VCaP (cell line): ENCODE data around the gene TMEM234.

Experiments used
- H3K27ac ChIP-seq: fragments of 450-650 bp; 2 replicates; pipeline ENCODE4 v1.5.1; 2017
- TF ChIP-seq, protein P1 (sequence below): fragments of 450-650 bp; conservative IDR thresholded peaks from 2 replicates; pipeline ENCODE4 v1.5.1; 2017; ENCODE audit warnings: mild to moderate bottlenecking, moderate library complexity

The TMEM234 gene

GRCh38 chr1:32197074-32197473 is 25.1 kb downstream of the TMEM234 start:
- H3K27ac ChIP-seq, result no peak overlapping the region
- TF ChIP-seq, protein P1, sequence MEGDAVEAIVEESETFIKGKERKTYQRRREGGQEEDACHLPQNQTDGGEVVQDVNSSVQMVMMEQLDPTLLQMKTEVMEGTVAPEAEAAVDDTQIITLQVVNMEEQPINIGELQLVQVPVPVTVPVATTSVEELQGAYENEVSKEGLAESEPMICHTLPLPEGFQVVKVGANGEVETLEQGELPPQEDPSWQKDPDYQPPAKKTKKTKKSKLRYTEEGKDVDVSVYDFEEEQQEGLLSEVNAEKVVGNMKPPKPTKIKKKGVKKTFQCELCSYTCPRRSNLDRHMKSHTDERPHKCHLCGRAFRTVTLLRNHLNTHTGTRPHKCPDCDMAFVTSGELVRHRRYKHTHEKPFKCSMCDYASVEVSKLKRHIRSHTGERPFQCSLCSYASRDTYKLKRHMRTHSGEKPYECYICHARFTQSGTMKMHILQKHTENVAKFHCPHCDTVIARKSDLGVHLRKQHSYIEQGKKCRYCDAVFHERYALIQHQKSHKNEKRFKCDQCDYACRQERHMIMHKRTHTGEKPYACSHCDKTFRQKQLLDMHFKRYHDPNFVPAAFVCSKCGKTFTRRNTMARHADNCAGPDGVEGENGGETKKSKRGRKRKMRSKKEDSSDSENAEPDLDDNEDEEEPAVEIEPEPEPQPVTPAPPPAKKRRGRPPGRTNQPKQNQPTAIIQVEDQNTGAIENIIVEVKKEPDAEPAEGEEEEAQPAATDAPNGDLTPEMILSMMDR, result no peak

DNA sequence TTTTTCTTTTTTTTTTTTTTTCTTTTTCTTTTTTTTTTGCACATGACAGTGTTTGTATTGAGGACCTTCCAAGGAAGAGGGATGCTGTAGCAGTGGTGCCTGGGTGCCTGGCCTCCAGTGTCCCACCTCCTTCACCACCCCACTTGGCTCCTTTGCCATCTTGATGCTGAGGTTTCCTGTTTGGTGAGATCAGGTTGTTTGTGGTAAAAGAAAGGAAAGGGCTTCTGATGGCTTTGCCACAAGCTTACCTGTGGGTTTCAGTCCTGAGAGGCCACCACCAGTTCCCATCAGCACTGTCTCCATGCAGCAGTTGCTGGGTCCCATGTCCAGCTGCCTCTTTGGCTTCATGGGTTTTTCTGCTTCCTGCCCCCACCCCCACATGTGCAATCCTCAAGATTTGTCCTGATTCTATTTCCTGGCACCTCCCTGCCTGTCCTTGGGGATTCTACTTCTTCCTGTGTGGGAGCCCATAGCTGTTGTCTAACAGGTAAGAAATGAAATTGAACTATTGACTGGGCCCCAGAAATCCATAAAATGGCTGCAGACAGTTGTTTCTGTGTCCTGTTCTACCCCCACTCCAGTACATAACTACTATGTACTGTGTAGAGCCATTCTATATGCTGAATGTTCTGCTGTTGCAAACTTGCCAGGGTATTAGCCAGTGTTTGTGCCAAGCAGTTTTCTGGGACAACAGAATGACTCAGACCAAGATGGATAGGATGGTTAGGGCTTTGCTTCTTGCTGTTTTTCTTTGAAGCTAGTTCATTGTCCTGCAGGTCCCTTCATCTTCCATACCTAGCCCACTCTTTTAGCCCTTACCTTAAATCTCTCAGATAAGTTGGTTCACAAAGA is 26.0 kb downstream of the TMEM234 start:
- TF ChIP-seq, protein P1, result no peak
- no peak overlapping the region for H3K27ac ChIP-seq

GRCh38 chr1:32195531-32195930 is 26.6 kb downstream of the TMEM234 start:
- TF ChIP-seq, protein P1, result no peak

DNA sequence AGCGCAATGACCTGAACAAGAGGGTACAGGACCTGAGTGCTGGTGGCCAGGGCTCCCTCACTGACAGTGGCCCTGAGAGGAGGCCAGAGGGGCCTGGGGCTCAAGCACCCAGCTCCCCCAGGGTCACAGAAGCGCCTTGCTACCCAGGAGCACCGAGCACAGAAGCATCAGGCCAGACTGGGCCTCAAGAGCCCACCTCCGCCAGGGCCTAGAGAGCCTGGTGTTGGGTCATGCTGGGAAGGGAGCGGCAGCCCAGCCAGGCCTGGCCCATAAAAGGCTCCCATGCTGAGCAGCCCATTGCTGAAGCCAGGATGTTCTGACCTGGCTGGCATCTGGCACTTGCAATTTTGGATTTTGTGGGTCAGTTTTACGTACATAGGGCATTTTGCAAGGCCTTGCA is 27.2 kb downstream of the TMEM234 start:
- TF ChIP-seq, protein P1, result no peak
- H3K27ac ChIP-seq, result no peak overlapping the region

More at GRCh38 chr1:32195531-32195930, 26.6 kb downstream of the TMEM234 start:
- H3K27ac ChIP-seq, result no peak overlapping the region

DNA sequence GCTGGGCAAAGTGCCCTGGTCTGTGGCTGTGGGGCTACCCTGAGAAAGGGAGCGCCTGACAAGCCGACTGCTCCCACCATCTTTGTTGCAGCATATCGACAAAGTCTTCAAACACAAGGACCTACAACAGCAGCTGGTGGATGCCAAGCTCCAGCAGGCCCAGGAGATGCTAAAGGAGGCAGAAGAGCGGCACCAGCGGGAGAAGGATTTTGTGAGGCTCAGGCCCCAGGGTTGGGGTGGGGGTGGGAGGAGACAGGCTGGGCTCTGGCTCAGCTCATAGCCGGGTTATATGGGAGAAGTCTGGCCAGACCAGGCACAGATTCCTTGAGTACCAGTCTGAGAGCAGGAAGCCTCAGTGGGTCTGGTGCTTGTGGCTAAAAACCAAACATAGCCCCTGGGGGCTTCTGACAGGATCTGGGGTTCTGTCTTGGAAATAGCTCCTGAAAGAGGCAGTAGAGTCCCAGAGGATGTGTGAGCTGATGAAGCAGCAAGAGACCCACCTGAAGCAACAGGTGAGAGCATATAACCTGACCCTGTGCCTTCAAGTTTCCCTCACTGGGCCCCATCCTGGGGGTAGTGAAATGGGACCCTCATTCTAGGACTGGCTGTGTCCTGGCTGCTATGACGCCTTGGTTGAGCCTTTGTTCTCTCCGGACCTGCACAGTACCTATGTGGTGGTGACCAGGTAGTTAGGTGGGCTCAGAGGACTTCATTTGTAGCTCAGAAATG is 29.8 kb downstream of the TMEM234 start:
- no peak overlapping the region for H3K27ac ChIP-seq
- TF ChIP-seq, protein P1, result no peak

DNA sequence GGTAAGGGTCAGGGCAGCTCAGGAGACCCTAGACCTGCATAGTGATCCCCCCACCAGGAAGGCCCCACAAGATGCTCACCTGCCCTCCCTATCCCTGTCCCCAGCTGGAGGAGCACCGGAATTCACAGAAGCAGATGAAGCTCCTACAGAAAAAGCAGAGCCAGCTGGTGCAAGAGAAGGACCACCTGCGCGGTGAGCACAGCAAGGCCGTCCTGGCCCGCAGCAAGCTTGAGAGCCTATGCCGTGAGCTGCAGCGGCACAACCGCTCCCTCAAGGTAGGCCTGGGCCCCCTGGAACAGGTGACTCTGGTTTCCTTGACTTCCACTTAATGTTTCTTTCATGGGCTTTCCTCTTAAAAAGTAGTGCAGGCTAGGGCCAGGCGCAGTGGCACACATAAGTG is 34.3 kb downstream of the TMEM234 start:
- H3K27ac ChIP-seq, result no peak overlapping the region
- TF ChIP-seq, protein P1, result no peak

- TF ChIP-seq, protein P1, result no peak
- no peak overlapping the region for H3K27ac ChIP-seq
Measured at GRCh38 chr1:32186491-32186890, 35.7 kb downstream of the TMEM234 start.
